IMR-90 (cell line): Measurements from ENCODE around the gene CHST10. TPM values are rescaled to one million over a fixed set of nuclear protein-coding genes. Genes with fewer than 3 reads are reported as not detected.

Experiments used
- ATAC-seq: fragments of 200-7000 bp; cut with Tn5 transposase; 2 replicates; pipeline ENCODE4 v1.9.1; 2020; ENCODE audit warnings: low read depth, mild to moderate bottlenecking, moderate library complexity
- BruUV-seq: library from RNA; stranded (reverse); fragments of 400-500 nt; replicated peaks from 2 replicates; lab custom pipeline; 2021; lab: Mats Ljungman, UMichigan
- CTCF ChIA-PET: fragments of 300-600 bp; formaldehyde crosslinking; extraction: SDS; loops from one replicate; lab custom pipeline; 2021; ENCODE audit warnings: antibody characterized with exemption; lab: Yijun Ruan, JAX
- POLR2A ChIA-PET: fragments of 300-600 bp; sonication (Branson Sonifier 250); formaldehyde crosslinking; loops from one replicate; lab custom pipeline; 2022; ENCODE audit warnings: antibody characterized with exemption; ENCODE audit not compliant: unreplicated experiment; lab: Charles Lee
- DNase-seq: peaks from one replicate; pipeline ENCODE4 v3.0.0; 2013
- H2AFZ ChIP-seq: replicated peaks from 2 replicates; pipeline ENCODE3; 2013; ENCODE audit warnings: low read length, mild to moderate bottlenecking; ENCODE audit not compliant: poor library complexity
- H2AK5ac ChIP-seq: 2 replicates; pipeline ENCODE4 v1.6.1; 2013; ENCODE audit warnings: low read depth, low read length, inconsistent platforms
- H2AK9ac ChIP-seq: replicated peaks from 2 replicates; pipeline ENCODE3; 2013; ENCODE audit warnings: mild to moderate bottlenecking, low read depth, low read length, moderate library complexity; ENCODE audit not compliant: poor library complexity
- H2BK120ac ChIP-seq: 2 replicates; pipeline ENCODE4 v1.6.1; 2013; ENCODE audit warnings: low read depth, low read length, inconsistent platforms
- H2BK15ac ChIP-seq: 3 replicates; pipeline ENCODE4 v1.6.1; 2013; ENCODE audit warnings: low read depth, low read length, inconsistent platforms
- H2BK20ac ChIP-seq: 2 replicates; pipeline ENCODE4 v1.6.1; 2013; ENCODE audit warnings: low read depth, mild to moderate bottlenecking, inconsistent platforms, low read length, moderate library complexity
- H2BK5ac ChIP-seq: 2 replicates; pipeline ENCODE4 v1.6.1; 2013; ENCODE audit warnings: mild to moderate bottlenecking, low read depth, low read length, inconsistent platforms; ENCODE audit not compliant: poor library complexity, severe bottlenecking
- H3K14ac ChIP-seq: replicated peaks from 2 replicates; pipeline ENCODE4 v1.6.1; 2013; ENCODE audit warnings: low read depth, low read length, inconsistent platforms
- H3K18ac ChIP-seq: 2 replicates; pipeline ENCODE4 v1.6.1; 2013; ENCODE audit warnings: low read depth, low read length, control low read depth
- H3K23ac ChIP-seq: 2 replicates; pipeline ENCODE4 v1.6.1; 2013; ENCODE audit warnings: low read depth, low read length, inconsistent platforms
- H3K27ac ChIP-seq: 2 replicates; pipeline ENCODE4 v1.5.1; 2013; ENCODE audit warnings: mild to moderate bottlenecking, control low read depth, low read length; ENCODE audit not compliant: insufficient read depth
- H3K27me3 ChIP-seq: 2 replicates; pipeline ENCODE4 v1.6.1; 2013; ENCODE audit warnings: low read length; ENCODE audit not compliant: control insufficient read depth, insufficient read depth
- H3K36me3 ChIP-seq: 2 replicates; pipeline ENCODE4 v1.6.1; 2013; ENCODE audit warnings: low read length, mixed read lengths; ENCODE audit not compliant: control insufficient read depth, insufficient read depth
- H3K4ac ChIP-seq: 2 replicates; pipeline ENCODE4 v1.6.1; 2013; ENCODE audit warnings: low read depth, low read length, inconsistent platforms
- H3K4me1 ChIP-seq: 2 replicates; pipeline ENCODE4 v1.6.1; 2013; ENCODE audit warnings: low read length, mixed read lengths; ENCODE audit not compliant: control insufficient read depth, insufficient read depth
- H3K4me2 ChIP-seq: 2 replicates; pipeline ENCODE4 v1.6.1; 2013; ENCODE audit warnings: low read depth, mild to moderate bottlenecking, control low read depth, low read length, moderate library complexity
- H3K4me3 ChIP-seq: 2 replicates; pipeline ENCODE4 v1.5.1; 2013; ENCODE audit warnings: low read depth, mild to moderate bottlenecking, control low read depth, low read length, moderate library complexity; ENCODE audit not compliant: insufficient read depth
- H3K56ac ChIP-seq: 2 replicates; pipeline ENCODE4 v1.6.1; 2013; ENCODE audit warnings: low read length, inconsistent platforms; ENCODE audit not compliant: insufficient read depth; ENCODE audit errors: extremely low read depth
- H3K79me1 ChIP-seq, 2 experiments: 2 replicates each; pipeline ENCODE4 v1.6.1; 2013; ENCODE audit warnings: low read length in 2 of 2, inconsistent platforms in 1 of 2, low read depth in 1 of 2
- H3K9ac ChIP-seq: 2 replicates; pipeline ENCODE4 v1.6.1; 2013; ENCODE audit warnings: low read depth, low read length, control low read depth
- H3K9me1 ChIP-seq: 2 replicates; pipeline ENCODE4 v1.6.1; 2013; ENCODE audit warnings: low read length, inconsistent platforms; ENCODE audit not compliant: insufficient read depth
- H3K9me3 ChIP-seq: 2 replicates; pipeline ENCODE4 v1.6.1; 2013; ENCODE audit warnings: low read length; ENCODE audit not compliant: control insufficient read depth, insufficient read depth
- H4K20me1 ChIP-seq: 2 replicates; pipeline ENCODE4 v1.6.1; 2013; ENCODE audit warnings: low read length, inconsistent platforms; ENCODE audit not compliant: insufficient read depth
- H4K5ac ChIP-seq: 2 replicates; pipeline ENCODE4 v1.6.1; 2013; ENCODE audit warnings: mild to moderate bottlenecking, low read depth, low read length, control low read depth
- H4K8ac ChIP-seq, 2 experiments: 2 replicates each; pipeline ENCODE4 v1.6.1; 2013; ENCODE audit warnings: low read depth in 2 of 2, low read length in 2 of 2, control low read depth in 1 of 2, inconsistent platforms in 1 of 2
- H4K91ac ChIP-seq: 2 replicates; pipeline ENCODE4 v1.6.1; 2013; ENCODE audit warnings: low read depth, low read length, inconsistent platforms; ENCODE audit not compliant: insufficient read depth
- BHLHE40 ChIP-seq: fragments of 150-350 bp; IDR thresholded peaks from 2 replicates; pipeline ENCODE4 v1.6.1; 2016; ENCODE audit warnings: mild to moderate bottlenecking, low read depth, low read length
- ELK1 ChIP-seq: fragments of 150-350 bp; IDR thresholded peaks from 2 replicates; pipeline ENCODE4 v1.6.1; 2016; ENCODE audit warnings: low read depth, mild to moderate bottlenecking, low read length, moderate library complexity, borderline replicate concordance
- MXI1 ChIP-seq: IDR thresholded peaks from 2 replicates; pipeline ENCODE4 v1.6.1; 2012; ENCODE audit warnings: low read depth, mild to moderate bottlenecking, low read length, moderate library complexity, borderline replicate concordance
- NFE2L2 ChIP-seq: fragments of 150-350 bp; IDR thresholded peaks from 2 replicates; pipeline ENCODE4 v1.6.1; 2016; ENCODE audit warnings: low read depth, mild to moderate bottlenecking, low read length
- POLR2A ChIP-seq: IDR thresholded peaks from 2 replicates; pipeline ENCODE4 v1.6.1; 2012; ENCODE audit warnings: mild to moderate bottlenecking, low read depth, low read length
- USF2 ChIP-seq: fragments of 150-350 bp; IDR thresholded peaks from 2 replicates; pipeline ENCODE4 v1.6.1; 2017; ENCODE audit warnings: mild to moderate bottlenecking, antibody characterized with exemption, low read length, low read depth
- WGBS, 2 experiments: methylation state at CpG; one replicate each; pipeline versions ENCODE4 v1.1.5 to v1.1.7; 2013; ENCODE audit warnings: missing lambda C conversion rate in 2 of 2; ENCODE audit not compliant: insufficient read length in 1 of 2; ENCODE audit errors: extremely low coverage in 2 of 2; 5-methylcytosine and 5-hydroxymethylcytosine counted together
- dilution Hi-C: fragments of 300-500 bp; cut with HindIII; formaldehyde crosslinking; loops from one replicate; pipeline ENCODE4 v1.14.3; 2018; ENCODE audit warnings: low sequenced_read_pairs; ENCODE audit not compliant: unreplicated experiment
- in situ Hi-C: fragments of 300-500 bp; cut with MboI; formaldehyde crosslinking; loops from 3 replicates; pipeline ENCODE4 v1.14.3; 2019; ENCODE audit warnings: low sequenced_read_pairs, inconsistent platforms, mixed read lengths
- intact Hi-C: fragments of 100-400 bp; cut with micrococcal nuclease; formaldehyde crosslinking; loops from 2 replicates; pipeline ENCODE4 v1.10.0; 2022
- polyA plus RNA-seq, 3 experiments: library from polyadenylated mRNA; depleted of rRNA; stranded (reverse); fragments of >200 nt; gene quantifications; 2 replicates each; pipeline ENCODE4 v1.2.3, GENCODE V29; 2012; ENCODE audit warnings: low replicate concordance in 1 of 3
- total RNA-seq: library from RNA; depleted of rRNA; stranded (reverse); fragments of >200 nt; gene quantifications from 2 replicates; pipeline ENCODE4 v1.2.3, GENCODE V29; 2012

Gene CHST10
- total and polyA plus RNA-seq, 2 of the 4 experiments (the other 2 are of a cell fraction): 6.9 to 8.6 TPM

- Histone ChIP-seq H3K4ac (no peak overlapping the region), H3K4me3 (no peak overlapping the region), H3K79me1 (no peaks in the 10 kb centered on the region; a peak in 1 of 4 replicates), H2BK5ac (no peak overlapping the region), H3K18ac (no peak overlapping the region), H3K56ac (no peak overlapping the region), H2AFZ (no peak overlapping the region), H3K27ac (no peak overlapping the region), H4K8ac (no peak overlapping the region), H3K9ac (no peak overlapping the region), H4K91ac (no peak overlapping the region), H3K36me3 (peaks cover 10% of the 10 kb centered on the region), H2AK5ac (no peak overlapping the region), H3K4me2 (no peak overlapping the region), H3K9me1 (0 out of 2 replicates have a peak, but pooled peaks cover 8% of the 10 kb centered on the region), H2BK120ac (no peak overlapping the region), H3K23ac (no peak overlapping the region), H2BK15ac (no peak overlapping the region), H3K9me3 (no peaks in the 10 kb centered on the region), H3K27me3 (no peaks in the 10 kb centered on the region), H4K5ac (no peak overlapping the region), H2BK20ac (no peak overlapping the region), H3K14ac (no peak overlapping the region), H4K20me1 (no peaks in the 10 kb centered on the region), H2AK9ac (no peak overlapping the region), H3K4me1 (no peaks in the 10 kb centered on the region)
- WGBS, 2 experiments: 96% methylated on average over 3 of the region's 5 CpGs; no CpG with 5 or more reads in 1 of the 2 experiments
- ChIA-PET CTCF (no interaction called here), POLR2A (no interaction called here)
- TF ChIP-seq MXI1: no peak
- no peak for TF ChIP-seq NFE2L2
- no peak for TF ChIP-seq USF2
- no peak for TF ChIP-seq POLR2A
- no peak for TF ChIP-seq ELK1
- TF ChIP-seq BHLHE40: no peak
- in situ Hi-C loops: no loop called here
- BruUV-seq: no TSS peak
- ATAC-seq: no peak
- dilution Hi-C loops: no loop called here
- intact Hi-C loops: no loop called here
- DNase-seq: no peak
Observed at GRCh38 chr2:100406120-100406508, 11.4 kb downstream of the CHST10 start.
